GM19463 (cell line): ENCODE results near the gene SRGN.
"Not testable (repeated sequence)": the region's sequence is repeated elsewhere in the genome, so short reads cannot be mapped to it uniquely, and the experiment has no call there.

ENCODE experiments used
- ATAC-seq: cut with Tn5 transposase; IDR thresholded peaks from one replicate; pipeline ENCODE4 v1.9.1; 2021; ENCODE audit warnings: mild to moderate bottlenecking, moderate library complexity; ENCODE audit not compliant: unreplicated experiment

SRGN gene

DNA sequence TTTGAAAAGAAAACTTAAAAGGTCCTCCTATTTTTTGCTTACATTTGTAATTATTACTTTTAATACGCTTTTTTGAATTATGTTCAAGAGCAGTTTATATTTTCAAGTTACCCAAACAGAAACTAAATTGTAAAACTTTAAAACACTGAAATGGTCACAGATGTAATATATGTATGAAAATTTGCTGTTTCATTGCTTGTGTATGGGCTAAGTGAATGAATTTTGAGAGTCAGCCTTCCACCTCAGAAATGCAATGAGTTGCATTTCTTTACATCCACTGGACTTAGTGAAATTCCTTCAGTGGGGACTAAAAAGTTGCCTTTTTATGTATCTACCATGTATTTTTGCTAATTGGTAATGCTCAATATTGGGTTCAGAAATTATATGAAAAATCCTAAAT is 37.7 kb downstream of the SRGN start:
- no peak for ATAC-seq

DNA sequence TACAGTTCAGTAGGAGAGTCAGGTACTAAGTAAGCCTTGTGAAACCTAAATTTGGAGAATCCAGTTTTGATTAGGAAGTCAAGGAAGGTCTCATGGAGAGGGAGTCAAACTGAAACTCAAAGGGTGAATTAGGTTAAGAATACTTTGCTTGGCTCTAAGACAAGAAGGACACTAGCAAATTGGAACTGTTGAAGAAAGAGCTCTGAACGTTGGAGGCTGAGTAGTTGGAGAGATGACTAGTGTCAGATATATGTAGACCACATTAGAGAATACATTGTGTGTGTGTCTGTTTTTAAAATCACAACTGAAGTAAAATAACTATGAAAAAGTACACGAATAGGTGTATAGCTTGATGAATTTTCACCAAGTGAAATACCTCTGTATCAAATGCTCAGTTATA is 42.3 kb downstream of the SRGN start:
- no peak for ATAC-seq

DNA sequence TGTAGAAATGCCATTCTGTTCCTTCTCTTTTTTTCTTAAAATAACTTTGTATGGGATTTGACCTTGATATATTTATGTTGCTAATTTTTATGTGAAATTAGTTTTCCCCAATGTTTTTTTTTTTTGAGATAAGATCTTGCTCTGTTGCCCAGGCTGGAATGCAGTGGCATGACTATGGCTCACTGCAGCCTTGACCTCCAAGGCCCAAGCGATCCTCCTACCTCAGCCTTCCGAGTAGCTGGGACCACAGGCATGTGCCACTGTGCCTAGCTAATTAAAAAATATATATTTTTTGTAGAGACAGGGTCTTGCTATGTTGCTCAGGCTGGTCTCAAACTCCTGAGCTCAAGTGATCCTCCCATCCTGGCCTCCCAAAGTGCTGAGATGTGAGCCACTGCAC is 52.1 kb downstream of the SRGN start:
- no peak for ATAC-seq

DNA sequence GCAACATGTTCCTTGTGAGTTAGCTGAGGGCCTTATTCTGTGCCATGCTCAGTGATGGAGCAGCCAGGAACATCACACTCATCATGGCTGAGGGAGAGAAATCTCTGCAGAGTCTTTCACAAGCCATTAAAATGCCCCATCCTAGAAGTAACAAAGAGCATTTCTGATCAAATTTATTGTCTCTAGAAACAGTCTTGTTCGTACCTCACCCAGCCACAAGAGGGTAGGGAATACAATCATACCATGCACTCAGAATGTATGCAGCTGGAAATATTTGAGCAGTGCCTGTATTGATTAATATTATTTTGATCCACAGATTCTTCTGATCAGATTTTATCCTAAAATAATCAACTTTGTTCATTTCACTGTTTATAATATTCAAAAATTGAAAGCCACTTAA is 53.4 kb downstream of the SRGN start:
- no peak for ATAC-seq

DNA sequence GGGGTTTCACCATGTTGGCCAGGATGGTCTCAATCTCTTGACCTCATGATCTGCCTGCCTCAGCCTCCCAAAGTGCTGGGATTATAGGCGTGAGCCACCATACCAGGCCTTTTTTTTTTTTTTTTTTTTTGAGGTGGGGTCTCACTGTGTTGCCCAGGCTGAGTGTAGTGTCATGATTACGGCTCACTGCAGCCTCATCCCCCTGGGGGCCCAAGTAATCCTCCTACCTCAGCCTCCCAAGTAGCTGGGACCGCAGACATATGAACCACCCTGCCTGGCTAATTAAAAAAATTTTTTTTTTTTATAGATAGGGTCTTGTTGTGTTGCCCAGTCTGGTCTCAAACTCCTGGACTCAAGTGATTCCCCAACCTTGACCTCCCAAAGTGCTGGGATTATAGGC is 54.2 kb downstream of the SRGN start:
- not testable (repeated sequence) for ATAC-seq

DNA sequence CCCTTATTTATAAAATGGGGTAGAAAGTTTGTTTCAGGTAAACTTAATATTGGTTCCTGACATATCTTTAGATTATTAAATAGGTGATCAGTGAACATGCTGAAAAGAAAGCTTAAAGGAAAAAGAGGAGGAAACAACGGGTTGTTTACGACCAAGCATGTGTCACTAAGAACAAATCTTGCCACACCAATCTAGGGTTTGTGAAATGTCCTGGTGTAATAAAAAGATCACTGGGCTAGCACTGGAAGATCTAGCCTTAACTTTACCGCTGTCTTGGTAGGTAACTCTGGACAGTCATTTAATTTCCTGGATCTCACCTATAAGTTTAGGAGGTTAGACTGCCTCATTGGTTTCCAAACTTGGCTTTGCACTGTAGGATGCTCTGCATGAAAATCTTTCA is 55.1 kb downstream of the SRGN start:
- no peak for ATAC-seq

DNA sequence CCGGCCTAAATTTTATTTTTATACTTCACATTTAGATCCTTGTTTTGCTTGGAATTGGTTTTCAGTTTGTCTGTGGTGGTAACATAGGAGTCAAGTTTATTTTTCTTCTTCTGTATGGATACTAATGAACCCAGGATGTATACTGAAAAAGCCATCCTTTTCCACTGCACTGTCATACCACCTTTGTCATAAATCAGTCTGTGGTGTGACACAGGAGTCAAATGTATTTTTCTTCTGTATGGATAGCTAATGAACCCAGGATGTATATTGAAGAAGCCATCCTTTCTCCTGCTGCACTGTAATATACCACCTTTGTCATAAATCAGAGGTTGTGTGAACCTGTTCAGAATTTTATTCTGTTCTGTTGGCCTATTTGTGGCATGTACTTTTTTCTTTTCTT is 57.4 kb downstream of the SRGN start:
- no peak for ATAC-seq

DNA sequence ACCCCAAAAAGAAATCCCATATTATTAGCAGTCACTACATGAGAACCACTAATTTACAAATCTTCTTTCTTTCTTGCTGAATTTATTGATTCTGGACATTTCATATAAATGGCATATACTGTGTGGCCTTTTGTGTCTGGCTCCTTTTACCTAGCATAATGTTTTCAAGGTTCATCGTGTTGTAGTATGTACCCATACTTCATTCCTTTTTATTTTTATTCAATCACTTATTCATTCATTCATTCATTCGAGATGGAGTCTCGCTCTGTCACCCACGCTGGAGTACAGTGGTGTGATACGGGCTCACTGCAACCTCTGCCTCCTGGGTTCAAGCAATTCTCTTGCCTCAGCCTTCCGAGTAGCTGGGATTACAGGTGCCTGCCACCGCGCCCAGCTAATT is 58.0 kb downstream of the SRGN start:
- ATAC-seq: no peak

DNA sequence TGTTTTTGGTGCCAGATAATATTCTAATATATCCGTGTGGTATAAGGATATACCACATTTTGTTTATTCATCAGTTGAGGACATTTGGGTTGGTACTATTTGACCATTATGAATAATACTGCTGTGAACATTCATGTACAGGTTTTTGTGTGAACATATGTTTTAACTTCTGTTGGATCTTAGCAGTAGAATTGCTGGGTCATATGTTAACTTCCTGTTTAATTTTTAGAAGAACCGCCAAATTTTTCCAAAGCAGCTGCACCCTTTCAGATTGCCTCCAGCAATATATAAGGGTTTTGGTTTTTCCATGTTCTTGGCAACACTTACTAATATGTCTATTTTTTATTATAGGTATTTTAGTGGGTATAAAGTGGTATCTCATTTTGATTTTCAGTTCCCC is 58.9 kb downstream of the SRGN start:
- ATAC-seq: no peak

DNA sequence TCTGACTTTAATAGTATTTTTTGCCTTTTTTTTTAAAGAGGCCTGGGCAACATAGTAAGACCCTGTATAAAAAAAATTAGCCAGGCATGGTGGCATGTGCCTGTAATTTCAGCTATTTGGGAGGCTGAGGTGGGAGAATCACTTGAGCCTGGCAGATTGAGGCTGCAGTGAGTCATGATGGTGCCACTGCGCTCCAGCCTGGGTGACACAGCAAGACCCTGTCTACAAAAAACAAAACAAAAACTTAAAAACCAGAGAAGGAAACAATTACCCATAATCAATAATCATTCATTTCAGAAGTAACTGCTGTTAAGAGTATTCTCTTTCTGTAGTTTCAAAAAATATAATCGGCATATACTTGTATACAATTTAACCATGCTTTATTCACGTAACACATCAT is 64.1 kb downstream of the SRGN start:
- ATAC-seq: no peak

DNA sequence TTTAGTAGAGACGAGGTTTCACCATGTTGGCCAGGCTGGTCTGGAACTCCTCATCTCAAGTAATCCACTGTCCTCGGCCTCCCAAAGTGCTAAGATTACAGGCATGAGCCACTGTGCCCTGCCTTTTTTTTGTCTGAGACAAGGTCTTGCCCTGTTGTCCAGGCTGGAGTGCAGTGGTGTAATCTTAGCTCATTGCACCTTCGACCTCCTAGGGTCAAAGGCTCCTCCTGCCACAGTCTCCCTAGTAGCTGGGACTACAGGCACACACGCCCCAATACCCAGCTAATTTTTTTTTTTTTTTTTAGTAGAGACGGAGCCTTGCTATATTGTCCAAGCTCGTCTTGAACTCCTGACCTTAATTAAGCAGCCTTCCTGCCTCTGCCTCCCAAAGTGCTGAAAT is 65.3 kb downstream of the SRGN start:
- ATAC-seq: no peak
